K562 (cell line): ENCODE measurements around the gene MTG1. TPM values are rescaled to one million over a fixed set of nuclear protein-coding genes. Genes with fewer than 3 reads are reported as not detected.

ENCODE experiments used
- FOXA3 ChIP-seq, 2 experiments: fragments of 450-650 bp in 1 of 2; sonication (generic) in 1 of 2; formaldehyde crosslinking; IDR thresholded peaks in 1 of 2; conservative IDR thresholded peaks in 1 of 2; 2 replicates each; pipeline versions ENCODE4 v1.4.0 to v1.8.0; 2020 to 2022; ENCODE audit warnings: mild to moderate bottlenecking in 2 of 2, missing genetic modification reagents in 1 of 2
- PBX2 ChIP-seq, 2 experiments: IDR thresholded peaks in 1 of 2; conservative IDR thresholded peaks in 1 of 2; 2 replicates each; pipeline ENCODE4 v1.6.1; 2016; ENCODE audit warnings: low read depth in 2 of 2, mild to moderate bottlenecking in 1 of 2, missing compliant biosample characterization in 1 of 2, missing genetic modification characterization in 1 of 2, moderate library complexity in 1 of 2
- POLR2G ChIP-seq: fragments of 200-400 bp; formaldehyde crosslinking; IDR thresholded peaks from 2 replicates; pipeline ENCODE4 v1.6.1; 2017; ENCODE audit warnings: low read depth, mild to moderate bottlenecking, antibody characterized with exemption, low read length, moderate library complexity
- REST ChIP-seq, 2 experiments: fragments of 450-650 bp; formaldehyde crosslinking in 1 of 2; IDR thresholded peaks; 2 replicates each; pipeline versions ENCODE4 v1.4.0 to v1.6.1; 2014 to 2020; ENCODE audit warnings: mild to moderate bottlenecking in 2 of 2, borderline replicate concordance in 1 of 2, low read depth in 1 of 2
- ZNF766 ChIP-seq: fragments of 200-800 bp; sonication (Bioruptor generic); conservative IDR thresholded peaks from 2 replicates; pipeline ENCODE4 v1.6.1; 2016; ENCODE audit warnings: missing genetic modification characterization, missing compliant biosample characterization
- polyA plus RNA-seq, 8 experiments: library from polyadenylated mRNA; depleted of rRNA in 4 of 8; stranded (reverse) in 5 of 8; unstranded in 3 of 8; fragments of >200 nt; fragmentation: Nextera tagmentation in 2 of 8; fragmentation: Illumina TruSeq in 1 of 8; extraction: Ambion mirVana in 2 of 8; extraction: Trizol in 1 of 8; gene quantifications; 2 replicates each; pipeline versions ENCODE4 v1.2.1 to v1.2.3, GENCODE V29; 2011 to 2014; ENCODE audit warnings: inconsistent platforms in 1 of 8, missing spikeins in 1 of 8
- total RNA-seq, 7 experiments: library from RNA; depleted of rRNA in 6 of 7; stranded (reverse); fragments of >200 nt in 6 of 7; fragmentation: Illumina TruSeq in 2 of 7; extraction: Trizol in 2 of 7; gene quantifications; 2 replicates each; pipeline versions ENCODE4 v1.2.1 to v1.2.3, GENCODE V29; 2011 to 2021; ENCODE audit warnings: low replicate concordance in 1 of 7
- TF ChIP-seq, protein P1 (sequence below): fragments of 250-450 bp; sonication (Bioruptor Pico); IDR thresholded peaks from 2 replicates; pipeline ENCODE4 v1.6.1; 2021; ENCODE audit warnings: mild to moderate bottlenecking
- TF ChIP-seq, protein P2 (sequence below), 3 experiments: IDR thresholded peaks in 2 of 3; conservative IDR thresholded peaks in 1 of 3; 2 replicates each; pipeline ENCODE4 v1.5.1; 2011 to 2012; ENCODE audit warnings: low read length in 3 of 3, mild to moderate bottlenecking in 3 of 3, control low read depth in 2 of 3, improper control_type of control experiment in 1 of 3, inconsistent platforms in 1 of 3, low read depth in 1 of 3, mixed read lengths in 1 of 3, moderate library complexity in 1 of 3; ENCODE audit not compliant: insufficient read depth in 2 of 3
- TF ChIP-seq, protein P3 (sequence below), 2 experiments: IDR thresholded peaks; 2 replicates each; pipeline ENCODE4 v1.6.1; 2011; ENCODE audit warnings: borderline replicate concordance in 1 of 2, control low read depth in 1 of 2, low read depth in 1 of 2, low read length in 1 of 2, mild to moderate bottlenecking in 1 of 2, mixed read lengths in 1 of 2, moderate library complexity in 1 of 2; ENCODE audit not compliant: insufficient read depth in 1 of 2, insufficient read length in 1 of 2, poor library complexity in 1 of 2, severe bottlenecking in 1 of 2; ENCODE audit errors: extremely low read depth in 1 of 2

The MTG1 gene
- total and polyA plus RNA-seq, 9 of the 15 experiments (the other 6 are each of a cell fraction or from before 2014, with no cell fraction given) = 2.8 to 28.2 (median 15.4) TPM

GRCh38 chr10:133351408-133352318 lies 42.3 kb upstream of the MTG1 start (continued):
- TF ChIP-seq REST (IDR thresholded peaks at IDR 0.05; ENCODE audit: borderline replicate concordance) (0 out of 2 replicates have a peak, but pooled peaks have one; percentile 8), REST (CRISPR knock-in tag; IDR thresholded peaks at IDR 0.05; ENCODE audit: low read depth) (no peak), POLR2G (peak; percentile 56; the same call in 1 of the 2 replicates), FOXA3 (CRISPR knock-in tag; conservative IDR thresholded peaks at IDR 0.05 in 1 of 2, IDR thresholded peaks at IDR 0.05 in 1 of 2) (no peak), ZNF766 (CRISPR knock-in tag) (no peak), PBX2 (CRISPR knock-in tag; IDR thresholded peaks at IDR 0.05; ENCODE audit: low read depth) (no peak), PBX2 (tag; conservative IDR thresholded peaks at IDR 0.05; ENCODE audit: low read depth) (no peak)
- TF ChIP-seq, protein P1, sequence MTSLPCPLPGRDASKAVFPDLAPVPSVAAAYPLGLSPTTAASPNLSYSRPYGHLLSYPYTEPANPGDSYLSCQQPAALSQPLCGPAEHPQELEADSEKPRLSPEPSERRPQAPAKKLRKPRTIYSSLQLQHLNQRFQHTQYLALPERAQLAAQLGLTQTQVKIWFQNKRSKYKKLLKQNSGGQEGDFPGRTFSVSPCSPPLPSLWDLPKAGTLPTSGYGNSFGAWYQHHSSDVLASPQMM = no peak
- TF ChIP-seq, protein P2, sequence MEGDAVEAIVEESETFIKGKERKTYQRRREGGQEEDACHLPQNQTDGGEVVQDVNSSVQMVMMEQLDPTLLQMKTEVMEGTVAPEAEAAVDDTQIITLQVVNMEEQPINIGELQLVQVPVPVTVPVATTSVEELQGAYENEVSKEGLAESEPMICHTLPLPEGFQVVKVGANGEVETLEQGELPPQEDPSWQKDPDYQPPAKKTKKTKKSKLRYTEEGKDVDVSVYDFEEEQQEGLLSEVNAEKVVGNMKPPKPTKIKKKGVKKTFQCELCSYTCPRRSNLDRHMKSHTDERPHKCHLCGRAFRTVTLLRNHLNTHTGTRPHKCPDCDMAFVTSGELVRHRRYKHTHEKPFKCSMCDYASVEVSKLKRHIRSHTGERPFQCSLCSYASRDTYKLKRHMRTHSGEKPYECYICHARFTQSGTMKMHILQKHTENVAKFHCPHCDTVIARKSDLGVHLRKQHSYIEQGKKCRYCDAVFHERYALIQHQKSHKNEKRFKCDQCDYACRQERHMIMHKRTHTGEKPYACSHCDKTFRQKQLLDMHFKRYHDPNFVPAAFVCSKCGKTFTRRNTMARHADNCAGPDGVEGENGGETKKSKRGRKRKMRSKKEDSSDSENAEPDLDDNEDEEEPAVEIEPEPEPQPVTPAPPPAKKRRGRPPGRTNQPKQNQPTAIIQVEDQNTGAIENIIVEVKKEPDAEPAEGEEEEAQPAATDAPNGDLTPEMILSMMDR (IDR thresholded peaks at IDR 0.05 in 2 of 3, conservative IDR thresholded peaks at IDR 0.05 in 1 of 3; ENCODE audit: insufficient read depth in 2 of 3, low read depth in 1 of 3, low read length in 3 of 3) = peak; percentile 22 to 47 (median 42); a peak in 4 of 6 replicates
- TF ChIP-seq, protein P3, sequence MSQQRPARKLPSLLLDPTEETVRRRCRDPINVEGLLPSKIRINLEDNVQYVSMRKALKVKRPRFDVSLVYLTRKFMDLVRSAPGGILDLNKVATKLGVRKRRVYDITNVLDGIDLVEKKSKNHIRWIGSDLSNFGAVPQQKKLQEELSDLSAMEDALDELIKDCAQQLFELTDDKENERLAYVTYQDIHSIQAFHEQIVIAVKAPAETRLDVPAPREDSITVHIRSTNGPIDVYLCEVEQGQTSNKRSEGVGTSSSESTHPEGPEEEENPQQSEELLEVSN (IDR thresholded peaks at IDR 0.05; ENCODE audit: borderline replicate concordance in 1 of 2, extremely low read depth in 1 of 2, insufficient read depth in 1 of 2, insufficient read length in 1 of 2, low read depth in 1 of 2, low read length in 1 of 2, poor library complexity in 1 of 2, severe bottlenecking in 1 of 2) = no peak
